Cerebellar cortex (tissue), 1 donor: Measurements from ENCODE around the gene CACNA2D3.
A peak's percentile ranks its signal among the peaks of the same experiment; 100 is the strongest.
"Not testable (repeated sequence)": the region's sequence is repeated elsewhere in the genome, so short reads cannot be mapped to it uniquely, and the experiment has no call there.

Experiments
- DNase-seq: peaks from one replicate; pipeline ENCODE4 v3.0.0-alpha.2; 2015; ENCODE audit warnings: low spot score

Gene CACNA2D3

GRCh38 chr3:54122324-54123002 lies at the start of gene CACNA2D3:
Gene CACNA2D3 (plus strand): TSS chr3:54122552.
- DNase-seq = peak; percentile 12

GRCh38 chr3:54073386-54073785 lies 49.0 kb upstream of the CACNA2D3 start:
- no peak for DNase-seq

GRCh38 chr3:54079314-54079713 lies 43.0 kb upstream of the CACNA2D3 start:
- DNase-seq = no peak

GRCh38 chr3:54079730-54080325 lies 42.5 kb upstream of the CACNA2D3 start:
- DNase-seq = no peak

GRCh38 chr3:54083921-54084320 lies 38.4 kb upstream of the CACNA2D3 start:
- DNase-seq = no peak

GRCh38 chr3:54085936-54086335 lies 36.4 kb upstream of the CACNA2D3 start:
- DNase-seq = no peak

- no peak for DNase-seq
These were observed 35.5 kb upstream of the CACNA2D3 start for GRCh38 chr3:54086652-54087405.

GRCh38 chr3:54087581-54088410 lies 34.6 kb upstream of the CACNA2D3 start:
- DNase-seq = peak; percentile 46

- DNase-seq = no peak
These were observed 28.7 kb upstream of the CACNA2D3 start for GRCh38 chr3:54093491-54094248.

- DNase-seq = no peak
These were observed 27.4 kb upstream of the CACNA2D3 start for GRCh38 chr3:54094926-54095325.

- no peak for DNase-seq
These were observed 23.0 kb upstream of the CACNA2D3 start for GRCh38 chr3:54099381-54099780.

GRCh38 chr3:54104084-54104483 lies 18.3 kb upstream of the CACNA2D3 start:
- no peak for DNase-seq

GRCh38 chr3:54116129-54116528 lies 6.2 kb upstream of the CACNA2D3 start:
- DNase-seq = not testable (repeated sequence)

- no peak for DNase-seq
These were observed 1.5 kb upstream of the CACNA2D3 start for GRCh38 chr3:54120657-54121413.

GRCh38 chr3:54121414-54122323 lies 683 bp upstream of the CACNA2D3 start:
- no peak for DNase-seq

- no peak for DNase-seq
These were observed 837 bp downstream of the CACNA2D3 start for GRCh38 chr3:54123003-54123775.

- peak; percentile 55 for DNase-seq
These were observed 1.4 kb downstream of the CACNA2D3 start for GRCh38 chr3:54123776-54124196.

- DNase-seq = no peak
These were observed 2.9 kb downstream of the CACNA2D3 start for GRCh38 chr3:54125300-54125699.

- DNase-seq = no peak
These were observed 4.2 kb downstream of the CACNA2D3 start for GRCh38 chr3:54126551-54126950.
